Activated T-cell treated with anti-CD3 and anti-CD28 coated beads, Interleukin-2, amount 50 U/mL, for 1 hour (primary cell): ENCODE data around the gene SLC25A21.

ENCODE experiments used
- DNase-seq: peaks from one replicate; pipeline ENCODE4 v3.0.0-alpha.2; 2020

Gene SLC25A21

GRCh38 chr14:36857842-36858445 lies 314.5 kb downstream of the SLC25A21 start:
- DNase-seq: no peak

GRCh38 chr14:36857136-36857535 lies 315.3 kb downstream of the SLC25A21 start:
- DNase-seq: no peak

- DNase-seq: no peak
These were observed 316.1 kb downstream of the SLC25A21 start for GRCh38 chr14:36856095-36856878.

DNA sequence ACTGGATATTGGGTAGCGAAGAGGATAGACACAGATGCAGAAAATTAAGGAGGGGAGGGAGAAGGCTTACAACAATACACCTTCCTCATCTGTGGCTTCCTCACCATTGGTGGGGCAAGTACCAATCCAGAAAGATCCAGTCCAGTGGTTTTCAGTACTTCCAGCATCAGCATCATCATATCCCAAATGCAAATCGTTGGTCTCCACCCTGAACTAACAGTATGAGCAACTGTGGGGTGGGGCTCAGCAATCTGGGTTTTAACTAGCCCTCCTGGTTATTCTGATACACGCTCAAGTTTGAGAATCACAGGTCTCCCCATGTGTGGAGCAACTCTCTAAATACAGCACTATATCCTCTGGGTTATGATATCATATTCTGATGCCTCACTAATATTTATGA lies 317.0 kb downstream of the SLC25A21 start:
- DNase-seq: no peak

GRCh38 chr14:36852981-36853691 lies 319.3 kb downstream of the SLC25A21 start:
- DNase-seq: no peak

GRCh38 chr14:36848213-36848612 lies 324.2 kb downstream of the SLC25A21 start:
- no peak for DNase-seq

GRCh38 chr14:36847366-36847765 lies 325.0 kb downstream of the SLC25A21 start:
- no peak for DNase-seq

DNA sequence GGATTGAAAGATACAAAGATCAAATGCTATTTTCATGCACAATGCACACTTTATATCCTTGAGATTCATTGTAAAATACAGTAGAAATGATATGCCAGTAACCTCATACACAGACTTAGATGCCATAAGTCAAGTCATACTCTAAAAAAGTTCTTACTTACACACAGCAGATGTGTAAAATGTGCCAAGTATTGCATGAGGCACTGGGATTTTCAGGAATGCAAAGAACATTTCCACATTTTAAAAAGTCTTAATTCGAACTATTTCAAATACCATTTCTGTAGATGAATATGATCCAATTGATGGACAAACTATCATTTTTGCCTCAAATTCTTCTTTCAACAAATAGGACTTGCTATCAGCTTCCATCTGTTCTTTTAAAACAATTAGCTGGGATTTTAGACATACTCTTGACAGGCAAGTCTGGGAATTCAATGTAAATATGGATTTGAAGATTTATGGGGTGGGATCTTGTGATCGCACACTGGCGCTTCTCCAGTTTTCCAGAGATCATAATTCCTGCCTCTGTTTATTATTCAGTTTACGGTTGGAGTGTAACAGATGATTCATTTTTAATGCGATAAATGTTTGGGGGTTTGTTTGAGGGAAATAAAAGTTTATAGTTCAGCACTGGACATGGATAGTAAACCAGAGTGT lies 326.9 kb downstream of the SLC25A21 start:
- no peak for DNase-seq

- no peak for DNase-seq
These were observed 327.8 kb downstream of the SLC25A21 start for GRCh38 chr14:36844443-36845195.

- no peak for DNase-seq
These were observed 329.0 kb downstream of the SLC25A21 start for GRCh38 chr14:36843410-36843809.

DNA sequence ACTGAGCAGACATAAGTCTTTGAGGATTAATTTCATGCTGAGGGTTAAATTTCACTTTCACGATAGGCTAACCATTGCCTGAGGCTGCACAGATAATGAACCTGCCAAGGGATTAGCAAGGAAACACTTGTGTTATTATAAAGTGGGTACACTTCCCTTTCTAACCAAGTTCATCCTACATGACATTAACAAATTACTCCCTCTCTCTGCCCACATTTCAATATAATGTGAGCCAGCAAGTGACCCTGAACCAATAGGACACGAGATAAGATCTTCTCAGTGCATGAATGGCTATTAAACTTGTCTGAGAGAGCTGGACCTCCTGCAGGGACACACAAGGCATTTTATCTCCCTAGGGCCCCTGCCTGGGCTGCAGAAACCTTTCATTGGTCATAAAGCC lies 337.3 kb downstream of the SLC25A21 start:
- DNase-seq: no peak

DNA sequence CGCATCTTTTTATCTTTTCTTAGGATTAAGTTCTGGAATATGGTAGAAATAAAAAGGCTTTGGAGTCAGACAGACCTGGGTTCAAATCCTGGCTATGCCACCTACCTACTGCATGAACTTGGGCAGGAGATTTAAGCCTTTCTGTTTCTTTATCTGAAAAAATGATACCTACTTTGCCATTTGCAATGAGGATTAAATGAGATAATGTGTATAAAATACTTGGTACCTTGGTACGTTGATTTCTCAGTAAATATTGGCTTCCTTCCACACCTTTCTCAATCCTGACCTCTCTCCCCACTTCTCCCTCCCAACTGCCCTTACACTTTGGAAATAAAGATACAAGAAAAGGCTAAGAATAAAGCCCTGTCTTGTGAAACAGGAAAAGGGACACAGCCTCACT lies 338.1 kb downstream of the SLC25A21 start:
- DNase-seq: no peak

DNA sequence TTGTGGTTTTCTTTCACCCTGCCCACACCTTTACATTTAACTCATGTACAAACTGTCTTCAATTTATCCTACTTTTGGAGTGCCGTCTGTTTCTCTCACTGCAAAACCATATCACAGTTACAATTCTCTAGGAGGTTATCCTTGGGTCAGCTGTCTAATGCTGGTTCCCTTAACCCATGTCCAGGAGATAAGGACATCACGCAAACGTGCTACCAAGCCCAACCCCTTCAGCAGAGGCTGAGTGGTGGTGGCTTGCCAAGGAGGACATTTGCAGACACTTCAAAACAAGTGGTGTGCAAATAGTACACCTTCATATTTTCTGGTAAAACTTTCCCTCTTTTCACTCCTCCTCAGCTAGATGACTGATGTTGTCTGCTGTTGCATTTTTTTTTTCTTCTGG lies 342.9 kb downstream of the SLC25A21 start:
- no peak for DNase-seq

GRCh38 chr14:36827861-36828260 lies 344.5 kb downstream of the SLC25A21 start:
- no peak for DNase-seq

DNA sequence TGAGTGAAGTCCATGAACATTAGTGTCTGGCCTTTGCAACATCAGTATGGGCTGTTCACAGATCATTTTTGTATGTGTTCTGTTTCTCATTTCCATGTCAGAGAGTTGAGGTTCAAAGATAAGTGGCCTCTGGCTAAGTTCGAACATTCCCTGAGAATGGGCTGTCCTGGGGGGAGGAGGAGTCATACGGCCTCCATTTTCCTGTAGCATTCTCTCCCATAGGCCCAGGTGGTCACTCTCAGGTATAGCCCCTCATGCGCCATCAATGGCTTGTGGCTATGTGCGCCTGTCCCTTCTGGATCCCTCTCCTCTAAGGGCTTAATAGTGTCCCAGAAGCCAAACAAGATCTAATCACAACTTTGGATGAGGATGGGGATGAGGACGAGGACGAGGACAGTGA lies 345.8 kb downstream of the SLC25A21 start:
- DNase-seq: no peak

- no peak for DNase-seq
These were observed 347.6 kb downstream of the SLC25A21 start for GRCh38 chr14:36824854-36825253.

- DNase-seq: no peak
These were observed 348.8 kb downstream of the SLC25A21 start for GRCh38 chr14:36823651-36824050.

- no peak for DNase-seq
These were observed 349.7 kb downstream of the SLC25A21 start for GRCh38 chr14:36822685-36823084.

DNA sequence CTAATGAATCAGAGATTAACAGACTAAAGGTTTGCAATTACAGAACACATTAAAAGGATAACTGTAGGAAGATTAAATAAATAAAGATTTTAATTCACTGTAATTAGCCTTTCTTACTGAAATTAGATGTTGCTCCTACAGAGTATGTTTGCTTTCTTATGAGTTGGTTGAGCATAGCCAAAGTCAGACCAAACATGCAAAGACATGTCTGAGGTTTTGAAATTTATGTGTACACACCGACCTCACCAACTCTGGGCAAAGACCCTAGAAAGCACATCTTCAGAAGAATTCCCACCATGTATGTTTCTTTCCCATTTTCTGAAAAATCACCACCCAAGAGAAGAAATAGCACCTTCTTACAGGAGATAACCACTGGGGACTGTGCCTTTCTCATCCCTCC lies 351.5 kb downstream of the SLC25A21 start:
- no peak for DNase-seq

- no peak for DNase-seq
These were observed 352.2 kb downstream of the SLC25A21 start for GRCh38 chr14:36820111-36820709.

DNA sequence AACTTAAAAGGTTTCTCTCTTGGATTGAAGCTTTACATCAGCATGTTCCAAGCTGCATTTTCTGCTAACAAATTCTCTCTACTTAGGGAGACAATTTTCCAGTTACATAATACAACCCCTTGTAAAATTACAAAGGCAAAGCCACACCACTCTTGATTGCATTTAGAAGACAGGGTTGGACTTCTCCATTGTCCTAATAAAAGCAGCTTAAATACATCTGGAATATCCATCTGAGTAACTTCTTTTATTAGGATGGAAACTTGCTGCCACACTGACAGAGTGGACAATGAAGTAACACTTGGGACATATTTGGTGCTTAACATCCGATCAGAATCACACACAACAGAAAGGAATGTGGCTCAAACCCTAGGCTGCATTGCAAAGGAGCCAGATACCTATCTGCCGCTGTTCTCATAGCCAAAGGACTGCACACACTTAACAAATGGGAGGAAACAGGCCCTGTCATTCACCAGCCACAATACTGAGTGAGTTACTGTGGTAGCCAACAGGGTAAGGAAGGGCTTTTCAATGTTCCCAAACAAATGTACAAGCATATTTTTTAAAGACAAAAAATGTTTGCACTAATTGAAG lies 353.5 kb downstream of the SLC25A21 start:
- no peak for DNase-seq

- DNase-seq: no peak
These were observed 354.2 kb downstream of the SLC25A21 start for GRCh38 chr14:36818246-36818645.
